WTC11 (cell line): ENCODE data around the gene OR2F2. TPM values are rescaled to one million over a fixed set of nuclear protein-coding genes. Genes with fewer than 3 reads are reported as not detected.

Source experiments
- ATAC-seq: fragments of 200-7000 bp; cut with Tn5 transposase; 2 replicates; pipeline ENCODE4 v1.10.0; 2021; ENCODE audit warnings: mild to moderate bottlenecking, moderate library complexity
- Bru-seq: library from RNA; stranded (reverse); fragments of 400-500 nt; gene quantifications from one replicate; lab custom pipeline; 2021; lab: Mats Ljungman, UMichigan
- CTCF ChIA-PET: fragments of 300-600 bp; sonication (Branson Sonifier 250); formaldehyde crosslinking; loops from one replicate; lab custom pipeline; 2021; ENCODE audit warnings: antibody characterized with exemption; lab: Charles Lee
- POLR2A ChIA-PET: fragments of 350-600 bp; sonication (Branson Sonifier 250); formaldehyde crosslinking; loops from one replicate; lab custom pipeline; 2021; ENCODE audit warnings: antibody characterized with exemption; lab: Charles Lee
- DNase-seq: peaks from one replicate; pipeline ENCODE4 v3.0.0; 2021; ENCODE audit warnings: low spot score
- H3K27ac Mint-ChIP-seq: 2 replicates; pipeline ENCODE4 v1.8.0; 2021; ENCODE audit warnings: mixed read lengths
- H3K27me3 Mint-ChIP-seq: 2 replicates; pipeline ENCODE4 v1.8.0; 2021; ENCODE audit warnings: low read depth, mild to moderate bottlenecking, moderate library complexity, mixed read lengths
- H3K36me3 Mint-ChIP-seq: 2 replicates; pipeline ENCODE4 v1.8.0; 2021; ENCODE audit warnings: mixed read lengths
- H3K4me1 Mint-ChIP-seq: 2 replicates; pipeline ENCODE4 v1.8.0; 2022; ENCODE audit warnings: mixed read lengths
- H3K4me3 Mint-ChIP-seq: 2 replicates; pipeline ENCODE4 v1.8.0; 2021; ENCODE audit warnings: mild to moderate bottlenecking, moderate library complexity, mixed read lengths
- H3K9me3 Mint-ChIP-seq: 2 replicates; pipeline ENCODE4 v1.8.0; 2021; ENCODE audit warnings: mixed read lengths
- AR ChIP-seq: fragments of 250-450 bp; sonication (Bioruptor Pico); IDR thresholded peaks from 2 replicates; pipeline ENCODE4 v1.9.0; 2021; ENCODE audit warnings: mild to moderate bottlenecking
- ETV6 ChIP-seq: sonication (generic); formaldehyde crosslinking; IDR thresholded peaks from 2 replicates; pipeline ENCODE4 v1.8.1; 2022; ENCODE audit warnings: mild to moderate bottlenecking, missing genetic modification reagents
- FOXJ3 ChIP-seq: sonication (generic); formaldehyde crosslinking; IDR thresholded peaks from 2 replicates; pipeline ENCODE4 v1.9.0; 2021; ENCODE audit warnings: missing genetic modification reagents, mild to moderate bottlenecking, borderline replicate concordance
- HMGA2 ChIP-seq: fragments of 250-450 bp; sonication (Bioruptor Pico); IDR thresholded peaks from 2 replicates; pipeline ENCODE4 v1.4.0; 2021; ENCODE audit warnings: mild to moderate bottlenecking, moderate library complexity
- IRF1 ChIP-seq: sonication (generic); formaldehyde crosslinking; IDR thresholded peaks from 2 replicates; pipeline ENCODE4 v1.8.0; 2023; ENCODE audit warnings: missing genetic modification reagents
- MLX ChIP-seq: sonication (generic); formaldehyde crosslinking; IDR thresholded peaks from 2 replicates; pipeline ENCODE4 v1.8.1; 2023; ENCODE audit warnings: mild to moderate bottlenecking, missing genetic modification reagents, moderate library complexity
- MXD4 ChIP-seq: fragments of 250-450 bp; sonication (Bioruptor Pico); IDR thresholded peaks from 2 replicates; pipeline ENCODE4 v1.8.0; 2021; ENCODE audit warnings: mild to moderate bottlenecking, moderate library complexity, borderline replicate concordance
- NR2C2 ChIP-seq: sonication (generic); formaldehyde crosslinking; IDR thresholded peaks from 2 replicates; pipeline ENCODE4 v1.8.0; 2022; ENCODE audit warnings: mild to moderate bottlenecking, missing genetic modification reagents
- OVOL2 ChIP-seq: fragments of 250-450 bp; sonication (Bioruptor Pico); IDR thresholded peaks from 2 replicates; pipeline ENCODE4 v1.9.0; 2021; ENCODE audit warnings: mild to moderate bottlenecking, borderline replicate concordance
- RORB ChIP-seq: fragments of 250-450 bp; sonication (Bioruptor Pico); IDR thresholded peaks from 2 replicates; pipeline ENCODE4 v1.9.0; 2021; ENCODE audit warnings: mild to moderate bottlenecking
- USF1 ChIP-seq: sonication (generic); formaldehyde crosslinking; IDR thresholded peaks from 2 replicates; pipeline ENCODE4 v1.8.0; 2022; ENCODE audit warnings: mild to moderate bottlenecking, missing genetic modification reagents
- ZNF281 ChIP-seq: sonication (generic); formaldehyde crosslinking; IDR thresholded peaks from 2 replicates; pipeline ENCODE4 v1.8.0; 2023; ENCODE audit warnings: mild to moderate bottlenecking, missing genetic modification reagents
- ZNF416 ChIP-seq: fragments of 250-450 bp; sonication (Bioruptor Pico); IDR thresholded peaks from 2 replicates; pipeline ENCODE4 v1.9.0; 2021; ENCODE audit warnings: mild to moderate bottlenecking, inconsistent platforms
- ZNF512 ChIP-seq: sonication (generic); formaldehyde crosslinking; IDR thresholded peaks from 2 replicates; pipeline ENCODE4 v1.8.1; 2022; ENCODE audit warnings: missing genetic modification reagents, borderline replicate concordance
- ZNF532 ChIP-seq: fragments of 250-450 bp; sonication (Bioruptor Pico); IDR thresholded peaks from 2 replicates; pipeline ENCODE4 v1.9.0; 2021; ENCODE audit warnings: mild to moderate bottlenecking, borderline replicate concordance
- long read RNA-seq, 3 experiments: library from RNA in 1 of 3; library from capped mRNA in 1 of 3; library from polyadenylated mRNA in 1 of 3; unstranded in 2 of 3; stranded (forward) in 1 of 3; transcript quantifications; one replicate each; pipeline ENCODE4 v2.0.0, GENCODE V29; 2021
- total RNA-seq: library from RNA; stranded (reverse); gene quantifications from 3 replicates; pipeline ENCODE4 v1.2.3, GENCODE V29; 2021

The OR2F2 gene
- total RNA-seq, result not detected in 3 replicates
- not detected for Bru-seq, nascent RNA
- long read RNA-seq, experiment 1, result 0 reads
- long read RNA-seq, experiment 2, result 0 reads
- long read RNA-seq, experiment 3, result 0 reads

- no peaks in the 10 kb centered on the region for H3K4me1 Mint-ChIP-seq
- H3K27ac Mint-ChIP-seq, result no peak within 1 kb of the TSS
- no peak within 1 kb of the TSS for H3K4me3 Mint-ChIP-seq
- ChIA-PET POLR2A (no interaction called here), CTCF (no interaction called here)
- no peaks in the 10 kb centered on the region for H3K36me3 Mint-ChIP-seq
- peaks cover 5% of the 10 kb centered on the region; the same call in 1 of the 2 replicates for H3K9me3 Mint-ChIP-seq
- H3K27me3 Mint-ChIP-seq, result no peaks in the 10 kb centered on the region; the same call in 1 of the 2 replicates
- TF ChIP-seq ZNF532 (CRISPR knock-in tag) (no peak), IRF1 (CRISPR knock-in tag) (no peak), ZNF281 (CRISPR knock-in tag) (no peak), AR (CRISPR knock-in tag) (no peak), ZNF512 (CRISPR knock-in tag) (no peak), OVOL2 (no peak), NR2C2 (CRISPR knock-in tag) (no peak), ETV6 (CRISPR knock-in tag) (no peak), MLX (CRISPR knock-in tag) (no peak), RORB (CRISPR knock-in tag) (no peak), MXD4 (no peak), HMGA2 (CRISPR knock-in tag) (no peak), USF1 (CRISPR knock-in tag) (no peak), ZNF416 (CRISPR knock-in tag) (no peak), FOXJ3 (CRISPR knock-in tag) (no peak)
- ATAC-seq, result no peak
- no peak for DNase-seq
Observed at GRCh38 chr7:143934526-143935325, at the start of gene OR2F2. Gene OR2F2 (plus strand): TSS chr7:143935233. CDS start chr7:143935233, 0 bp downstream.
